Mesothelial cell of epicardium (in vitro differentiated cells): ENCODE measurements around the gene PNPLA7. TPM values are rescaled to one million over a fixed set of nuclear protein-coding genes. Genes with fewer than 3 reads are reported as not detected.
"Not testable (repeated sequence)": the region's sequence is repeated elsewhere in the genome, so short reads cannot be mapped to it uniquely, and the experiment has no call there.

Experiments
- DNase-seq, 2 experiments: peaks; one replicate each; pipeline ENCODE4 v3.0.0; 2021; ENCODE audit warnings: low spot score in 2 of 2; ENCODE audit not compliant: unreplicated experiment in 2 of 2
- H3K27ac Mint-ChIP-seq: 2 replicates; pipeline ENCODE4 v1.8.0; 2021; ENCODE audit warnings: mixed read lengths
- H3K27me3 Mint-ChIP-seq: 2 replicates; pipeline ENCODE4 v1.8.0; 2021; ENCODE audit warnings: low read depth, mixed read lengths
- H3K36me3 Mint-ChIP-seq: 2 replicates; pipeline ENCODE4 v1.8.0; 2021; ENCODE audit warnings: mixed read lengths
- H3K4me1 Mint-ChIP-seq: 2 replicates; pipeline ENCODE4 v1.8.0; 2021; ENCODE audit warnings: mixed read lengths
- H3K4me3 Mint-ChIP-seq: 2 replicates; pipeline ENCODE4 v1.8.0; 2021; ENCODE audit warnings: mild to moderate bottlenecking, moderate library complexity, mixed read lengths
- H3K9me3 Mint-ChIP-seq: 2 replicates; pipeline ENCODE4 v1.8.0; 2021; ENCODE audit warnings: mixed read lengths
- total RNA-seq: library from RNA; stranded (reverse); gene quantifications from 3 replicates; pipeline ENCODE4 v1.2.1, GENCODE V29; 2021
- TF ChIP-seq, protein P1 (sequence below): fragments of 200-600 bp; sonication (generic); IDR thresholded peaks from one replicate; pipeline ENCODE4 v1.5.0; 2021; ENCODE audit warnings: antibody characterized with exemption; ENCODE audit not compliant: unreplicated experiment

PNPLA7 gene
- total RNA-seq, 1 donor from 2014 or later, result 5.7 TPM

- TF ChIP-seq, protein P1, sequence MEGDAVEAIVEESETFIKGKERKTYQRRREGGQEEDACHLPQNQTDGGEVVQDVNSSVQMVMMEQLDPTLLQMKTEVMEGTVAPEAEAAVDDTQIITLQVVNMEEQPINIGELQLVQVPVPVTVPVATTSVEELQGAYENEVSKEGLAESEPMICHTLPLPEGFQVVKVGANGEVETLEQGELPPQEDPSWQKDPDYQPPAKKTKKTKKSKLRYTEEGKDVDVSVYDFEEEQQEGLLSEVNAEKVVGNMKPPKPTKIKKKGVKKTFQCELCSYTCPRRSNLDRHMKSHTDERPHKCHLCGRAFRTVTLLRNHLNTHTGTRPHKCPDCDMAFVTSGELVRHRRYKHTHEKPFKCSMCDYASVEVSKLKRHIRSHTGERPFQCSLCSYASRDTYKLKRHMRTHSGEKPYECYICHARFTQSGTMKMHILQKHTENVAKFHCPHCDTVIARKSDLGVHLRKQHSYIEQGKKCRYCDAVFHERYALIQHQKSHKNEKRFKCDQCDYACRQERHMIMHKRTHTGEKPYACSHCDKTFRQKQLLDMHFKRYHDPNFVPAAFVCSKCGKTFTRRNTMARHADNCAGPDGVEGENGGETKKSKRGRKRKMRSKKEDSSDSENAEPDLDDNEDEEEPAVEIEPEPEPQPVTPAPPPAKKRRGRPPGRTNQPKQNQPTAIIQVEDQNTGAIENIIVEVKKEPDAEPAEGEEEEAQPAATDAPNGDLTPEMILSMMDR, result no peak
- H3K4me1 Mint-ChIP-seq, result peaks cover 11% of the 10 kb centered on the region
- H3K27me3 Mint-ChIP-seq, result no peaks in the 10 kb centered on the region
- H3K4me3 Mint-ChIP-seq, result no peak overlapping the region
- H3K27ac Mint-ChIP-seq, result no peak overlapping the region
- H3K9me3 Mint-ChIP-seq, result no peaks in the 10 kb centered on the region
- no peak for DNase-seq
- H3K36me3 Mint-ChIP-seq, result peaks cover 6% of the 10 kb centered on the region
Observed at GRCh38 chr9:137452006-137452760, 98.0 kb downstream of the PNPLA7 start.

DNA sequence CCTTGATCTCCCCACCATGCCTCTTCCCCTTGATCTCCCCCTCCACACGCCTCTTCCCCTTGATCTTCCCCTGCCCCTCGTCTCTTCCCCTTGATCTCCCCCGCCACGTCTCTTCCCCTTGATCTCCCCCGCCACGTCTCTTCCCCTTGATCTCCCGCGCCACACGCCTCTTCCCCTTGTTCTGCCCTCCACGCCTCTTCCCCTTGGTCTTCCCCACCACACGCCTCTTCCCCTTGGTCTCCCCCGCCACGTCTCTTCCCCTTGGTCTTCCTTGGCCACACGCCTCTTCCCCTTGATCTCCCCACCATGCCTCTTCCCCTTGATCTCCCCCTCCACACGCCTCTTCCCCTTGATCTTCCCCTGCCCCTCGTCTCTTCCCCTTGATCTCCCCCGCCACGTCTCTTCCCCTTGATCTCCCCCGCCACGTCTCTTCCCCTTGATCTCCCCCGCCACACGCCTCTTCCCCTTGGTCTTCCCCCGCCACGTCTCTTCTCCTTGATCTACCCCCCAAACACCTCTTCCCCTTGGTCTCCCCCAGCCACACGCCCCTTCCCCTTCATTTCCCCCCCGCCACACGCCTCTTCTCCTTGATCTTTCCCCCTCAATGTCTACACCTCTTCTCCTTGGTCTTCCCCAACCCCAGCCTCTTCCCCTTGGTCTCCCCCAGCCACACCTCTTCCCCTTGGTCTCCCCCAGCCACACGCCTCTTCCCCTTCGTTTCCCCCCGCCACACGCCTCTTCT lies 98.8 kb downstream of the PNPLA7 start:
- not testable (repeated sequence) for H3K36me3 Mint-ChIP-seq, DNase-seq, H3K27me3 Mint-ChIP-seq, H3K4me3 Mint-ChIP-seq, H3K27ac Mint-ChIP-seq, H3K9me3 Mint-ChIP-seq
- peaks cover 11% of the 10 kb centered on the region for H3K4me1 Mint-ChIP-seq

DNA sequence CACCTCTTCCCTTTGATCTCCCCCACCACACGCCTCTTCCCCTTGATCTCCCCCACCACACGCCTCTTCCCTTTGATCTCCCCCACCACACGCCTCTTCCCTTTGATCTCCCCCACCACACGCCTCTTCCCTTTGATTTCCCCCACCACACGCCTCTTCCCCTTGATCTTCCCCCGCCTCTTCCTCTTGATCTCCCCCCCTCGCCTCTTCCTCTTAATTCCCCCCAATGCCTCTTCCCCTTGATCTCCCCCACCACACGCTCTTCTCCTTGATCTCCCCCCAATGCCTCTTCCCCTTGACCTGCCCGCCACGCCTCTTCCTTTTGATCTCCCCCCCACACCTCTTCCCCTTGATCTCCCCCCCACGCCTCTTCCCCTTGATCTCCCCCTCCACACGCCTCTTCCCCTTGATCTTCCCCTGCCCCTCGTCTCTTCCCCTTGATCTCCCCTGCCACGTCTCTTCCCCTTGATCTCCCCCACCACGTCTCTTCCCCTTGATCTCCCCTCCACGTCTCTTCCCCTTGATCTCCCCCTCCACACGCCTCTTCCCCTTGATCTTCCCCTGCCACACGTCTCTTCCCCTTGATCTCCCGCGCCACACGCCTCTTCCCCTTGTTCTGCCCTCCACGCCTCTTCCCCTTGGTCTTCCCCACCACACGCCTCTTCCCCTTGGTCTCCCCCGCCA lies 99.5 kb downstream of the PNPLA7 start:
- H3K36me3 Mint-ChIP-seq, H3K4me1 Mint-ChIP-seq, H3K27ac Mint-ChIP-seq, H3K9me3 Mint-ChIP-seq, H3K27me3 Mint-ChIP-seq, H3K4me3 Mint-ChIP-seq, DNase-seq: not testable (repeated sequence)

DNA sequence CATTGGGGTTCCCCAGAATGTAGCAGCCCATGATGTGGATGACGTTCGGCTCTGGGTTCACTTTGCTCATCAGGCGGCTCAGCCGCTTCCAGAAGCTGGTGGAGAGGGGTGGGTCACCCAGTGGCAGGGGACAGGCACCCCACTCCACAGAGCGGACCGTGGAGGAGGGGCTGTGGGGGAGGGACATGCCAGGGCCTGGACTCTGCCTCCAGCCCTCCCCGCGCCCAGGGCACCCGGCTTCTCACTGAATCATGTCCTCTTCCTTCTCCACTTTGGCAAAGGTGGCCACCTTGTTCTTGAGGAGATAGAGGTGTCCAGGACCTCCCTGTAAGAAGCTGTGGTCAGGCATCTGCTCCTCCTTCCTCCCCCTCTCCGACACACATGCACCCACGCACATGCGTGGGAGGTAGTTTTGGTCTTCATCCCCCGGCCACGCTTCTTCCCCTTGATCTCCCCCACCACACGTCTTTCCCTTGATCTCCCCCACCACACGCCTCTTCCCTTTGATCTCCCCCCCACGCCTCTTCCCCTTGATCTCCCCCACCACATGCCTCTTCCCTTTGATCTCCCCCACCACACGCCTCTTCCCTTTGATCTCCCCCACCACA lies 100.2 kb downstream of the PNPLA7 start:
- TF ChIP-seq, protein P1, result no peak
- H3K27ac Mint-ChIP-seq, result no peak overlapping the region
- peaks cover 3% of the 10 kb centered on the region for H3K36me3 Mint-ChIP-seq
- peaks cover 2% of the 10 kb centered on the region for H3K27me3 Mint-ChIP-seq
- peaks cover 13% of the 10 kb centered on the region for H3K4me1 Mint-ChIP-seq
- DNase-seq, result peak in 1 of 2 experiments; percentile 6
- no peak overlapping the region for H3K4me3 Mint-ChIP-seq
- no peaks in the 10 kb centered on the region for H3K9me3 Mint-ChIP-seq

- H3K9me3 Mint-ChIP-seq, result no peaks in the 10 kb centered on the region
- TF ChIP-seq, protein P1, result no peak
- peaks cover 3% of the 10 kb centered on the region for H3K36me3 Mint-ChIP-seq
- peaks cover 2% of the 10 kb centered on the region for H3K27me3 Mint-ChIP-seq
- DNase-seq, result peak in 1 of 2 experiments; percentile 8
- no peak overlapping the region for H3K27ac Mint-ChIP-seq
- H3K4me1 Mint-ChIP-seq, result peaks cover 7% of the 10 kb centered on the region
- H3K4me3 Mint-ChIP-seq, result no peak overlapping the region
Observed at GRCh38 chr9:137449081-137449844, 100.9 kb downstream of the PNPLA7 start.

GRCh38 chr9:137448602-137448962 lies 101.6 kb downstream of the PNPLA7 start:
- no peaks in the 10 kb centered on the region for H3K9me3 Mint-ChIP-seq
- DNase-seq, result peak in 1 of 2 experiments; percentile 14
- no peak overlapping the region for H3K27ac Mint-ChIP-seq
- peaks cover 5% of the 10 kb centered on the region for H3K4me1 Mint-ChIP-seq
- TF ChIP-seq, protein P1, result no peak
- H3K36me3 Mint-ChIP-seq, result peaks cover 3% of the 10 kb centered on the region
- no peak overlapping the region for H3K4me3 Mint-ChIP-seq
- H3K27me3 Mint-ChIP-seq, result peaks cover 3% of the 10 kb centered on the region
